Measurements from ENCODE around the gene SIPA1.
"Not testable (repeated sequence)": the region's sequence is repeated elsewhere in the genome, so short reads cannot be mapped to it uniquely, and the experiment has no call there.

DNA sequence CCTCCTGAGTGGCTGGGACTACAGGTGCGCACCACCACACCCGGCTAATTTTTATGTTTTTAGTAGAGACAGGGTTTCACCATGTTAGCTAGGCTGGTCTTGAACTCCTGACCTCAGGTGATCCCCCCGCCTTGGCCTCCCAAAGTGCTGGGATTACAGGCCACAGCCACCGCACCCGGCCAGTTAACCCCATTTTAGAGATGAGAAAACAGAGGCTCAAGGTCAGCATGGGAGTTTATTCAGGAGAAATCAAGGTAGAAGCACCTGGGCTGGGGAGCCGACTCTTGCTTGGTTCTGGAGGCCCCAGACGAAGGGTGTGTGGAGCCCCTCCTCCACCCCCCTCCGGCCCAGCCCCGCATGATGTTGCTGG lies 1.3 kb downstream of the SIPA1 start:
- not testable (repeated sequence) for TF ChIP-seq EZH2 (IDR thresholded peaks at IDR 0.05); POLR2AphosphoS5 (IDR thresholded peaks at IDR 0.05; ENCODE audit: borderline replicate concordance, low read depth, low read length); FOXP2 (optimal IDR thresholded peaks at IDR 0.05; ENCODE audit: control extremely low read depth, extremely low read length, insufficient read depth)
